Pons (tissue), 1 donor: Measurements from ENCODE around the gene PLCD3.

Source experiments
- DNase-seq: peaks from one replicate; pipeline ENCODE4 v3.0.0-alpha.2; 2016; ENCODE audit warnings: low spot score

The PLCD3 gene

GRCh38 chr17:45149669-45150664 lies 17.7 kb upstream of the PLCD3 start:
- peak; percentile 66 for DNase-seq

- peak; percentile 87 for DNase-seq
Measured at GRCh38 chr17:45149037-45149668, 16.8 kb upstream of the PLCD3 start.

DNA sequence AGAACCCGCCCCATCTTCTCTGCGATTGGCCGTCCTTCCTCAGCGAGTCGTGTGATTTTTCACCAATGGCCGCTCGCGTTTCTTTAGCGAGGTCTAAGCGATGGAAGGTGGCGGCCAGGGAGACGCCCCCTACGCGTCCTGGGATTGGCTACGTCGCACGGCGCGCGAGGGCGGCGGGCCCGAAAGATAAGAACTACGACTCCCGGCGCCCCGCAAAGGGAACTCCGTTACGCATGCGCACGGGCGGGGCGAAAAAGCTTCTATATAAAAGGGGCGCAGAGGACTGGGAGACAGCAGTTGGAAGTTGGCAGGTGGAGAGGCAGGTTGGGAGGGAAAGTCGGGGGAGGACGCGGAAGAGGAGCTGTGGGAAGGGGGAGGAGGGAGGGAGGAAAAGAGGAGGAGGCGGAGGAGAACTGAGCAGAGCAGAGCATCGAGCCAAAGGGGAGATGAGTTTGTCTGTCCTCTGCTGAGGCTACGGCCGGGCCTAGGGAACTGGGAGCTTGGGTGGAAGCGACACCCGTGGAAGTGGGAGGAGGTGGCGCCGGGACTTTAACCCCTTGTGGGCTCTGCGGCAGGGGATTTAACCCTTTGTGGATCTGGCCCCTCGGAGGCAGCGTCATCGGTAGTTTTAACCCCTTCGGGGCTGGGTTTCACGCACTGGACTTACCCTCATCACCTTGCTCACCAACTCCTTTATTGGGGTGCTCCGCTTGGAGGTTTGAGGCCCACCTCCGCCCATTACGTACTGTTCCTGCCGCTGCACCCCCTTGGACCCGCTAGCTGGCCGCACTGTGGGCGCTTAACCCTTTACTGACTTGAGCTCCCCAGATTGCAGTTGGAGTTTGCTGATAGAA lies 16.1 kb upstream of the PLCD3 start, which contains the start of gene HEXIM1:
TSS of gene HEXIM1 (plus strand) at position 293 of the 854 bp plus-strand sequence. CDS start 716 bp downstream, outside the sequence.
- DNase-seq = peak; percentile 100

DNA sequence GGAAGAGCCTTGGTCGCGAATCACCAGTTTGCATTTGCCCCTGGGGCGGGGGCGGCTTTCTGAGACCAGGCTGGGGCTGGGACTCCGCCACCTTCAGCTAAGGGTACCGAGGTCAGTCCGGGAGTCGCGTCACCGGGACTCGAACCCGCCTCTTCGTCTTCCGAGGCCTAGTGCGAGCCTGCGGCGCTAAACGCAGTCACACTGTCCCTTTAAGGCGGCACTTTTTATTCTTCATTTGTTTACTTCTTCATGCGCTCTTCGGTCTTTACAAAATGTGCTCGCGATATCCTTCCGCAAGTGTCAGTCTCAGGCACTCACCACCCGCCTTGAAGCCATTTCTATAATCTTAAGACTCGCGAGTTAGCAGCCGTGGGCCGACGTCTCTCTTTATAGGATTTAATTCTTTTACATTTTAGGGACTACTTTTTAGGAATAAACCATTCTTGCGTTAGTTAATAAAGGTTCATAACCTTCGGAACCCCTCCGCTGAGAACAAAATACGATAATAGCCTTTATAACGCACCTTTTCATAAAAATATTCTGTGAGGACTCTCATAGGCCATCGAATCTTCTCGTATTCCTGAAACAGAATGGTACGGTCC lies 15.4 kb upstream of the PLCD3 start:
- DNase-seq = peak; percentile 93

DNA sequence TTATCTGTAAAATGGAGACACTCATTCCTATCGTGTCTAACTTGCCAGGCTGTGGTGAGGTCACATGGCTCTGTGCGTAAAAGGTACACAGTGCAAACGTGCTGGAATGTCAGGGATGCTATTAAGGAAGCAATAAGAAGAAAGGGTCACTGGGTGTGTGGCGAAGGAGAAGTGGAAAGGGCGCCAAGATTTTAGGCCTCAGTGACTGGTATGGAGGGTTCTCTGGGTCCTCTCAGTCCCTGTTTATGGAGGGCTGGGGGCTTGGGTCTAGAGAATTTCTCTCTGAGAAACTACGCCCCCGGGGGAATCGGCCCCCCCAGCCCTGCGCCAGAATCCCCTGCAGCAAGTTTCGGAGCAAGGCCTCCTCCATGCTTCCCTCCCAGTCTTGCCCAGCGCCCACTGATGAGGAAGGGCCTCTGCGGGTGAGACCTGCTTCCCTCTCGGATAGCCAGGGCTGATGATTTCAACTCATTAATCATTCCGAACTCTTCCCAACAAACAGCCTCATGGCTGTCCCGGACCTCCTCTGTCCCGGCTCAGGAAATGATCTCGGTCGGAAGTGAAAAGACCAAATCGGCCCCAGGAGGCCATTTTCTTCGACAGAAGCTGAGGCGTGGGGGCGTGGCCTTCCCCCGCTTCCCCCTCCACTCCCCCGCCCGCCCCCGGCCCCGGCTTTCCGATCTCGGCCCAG lies 14.7 kb upstream of the PLCD3 start:
- peak; percentile 68 for DNase-seq

- no peak for DNase-seq
Measured at GRCh38 chr17:45146592-45146889, 14.2 kb upstream of the PLCD3 start.

GRCh38 chr17:45146166-45146565 lies 13.9 kb upstream of the PLCD3 start:
- DNase-seq = no peak

DNA sequence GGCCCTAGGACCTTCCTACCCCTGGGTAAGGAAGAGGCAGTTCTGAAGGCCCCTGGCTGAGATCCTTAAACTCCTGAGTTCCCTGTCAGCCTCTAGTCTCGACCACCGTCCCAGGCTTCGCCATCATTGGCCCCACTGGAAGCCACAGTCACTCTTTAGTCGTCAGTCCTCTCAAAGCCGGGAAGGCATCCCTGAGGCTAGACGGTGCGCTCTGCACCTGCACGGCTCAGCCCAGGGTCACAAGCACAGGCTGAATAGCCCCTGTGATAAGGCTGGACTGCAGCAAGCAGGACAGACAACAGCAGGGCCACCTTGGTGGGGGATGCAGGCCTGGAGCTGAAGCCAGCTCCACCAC lies 12.7 kb upstream of the PLCD3 start:
- no peak for DNase-seq

- DNase-seq = no peak
Measured at GRCh38 chr17:45144199-45145034, 12.1 kb upstream of the PLCD3 start.

GRCh38 chr17:45143767-45144198 lies 11.5 kb upstream of the PLCD3 start:
- DNase-seq = peak; percentile 51

DNA sequence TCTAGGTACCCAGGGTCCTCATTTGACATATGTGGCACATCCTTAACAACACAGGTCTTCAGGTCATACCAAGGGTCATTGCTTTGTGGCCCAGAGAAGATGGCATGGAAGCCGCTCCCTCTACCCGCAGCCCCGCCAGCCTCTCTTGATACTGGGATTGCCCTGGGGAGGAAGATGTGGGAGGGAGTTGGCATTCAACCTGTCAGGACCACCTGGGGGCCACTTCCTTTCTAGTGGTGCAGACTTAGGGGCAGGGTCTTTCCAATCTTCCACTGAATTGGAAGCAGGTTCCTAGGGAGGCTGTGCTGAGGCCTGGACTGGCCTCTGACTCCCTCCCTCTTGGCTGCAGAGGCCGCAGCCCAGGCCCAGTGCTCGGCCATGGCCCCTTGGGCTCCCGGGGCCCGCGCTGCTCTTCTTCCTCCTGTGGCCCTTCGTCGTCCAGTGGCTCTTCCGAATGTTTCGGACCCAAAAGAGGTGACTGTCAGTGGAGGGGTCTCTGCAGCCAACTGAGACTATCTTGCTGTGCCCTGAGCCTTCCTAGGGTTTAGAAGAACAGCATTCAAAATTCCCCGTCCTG lies 10.9 kb upstream of the PLCD3 start:
- no peak for DNase-seq

- no peak for DNase-seq
Measured at GRCh38 chr17:45139533-45139920, 7.2 kb upstream of the PLCD3 start.

DNA sequence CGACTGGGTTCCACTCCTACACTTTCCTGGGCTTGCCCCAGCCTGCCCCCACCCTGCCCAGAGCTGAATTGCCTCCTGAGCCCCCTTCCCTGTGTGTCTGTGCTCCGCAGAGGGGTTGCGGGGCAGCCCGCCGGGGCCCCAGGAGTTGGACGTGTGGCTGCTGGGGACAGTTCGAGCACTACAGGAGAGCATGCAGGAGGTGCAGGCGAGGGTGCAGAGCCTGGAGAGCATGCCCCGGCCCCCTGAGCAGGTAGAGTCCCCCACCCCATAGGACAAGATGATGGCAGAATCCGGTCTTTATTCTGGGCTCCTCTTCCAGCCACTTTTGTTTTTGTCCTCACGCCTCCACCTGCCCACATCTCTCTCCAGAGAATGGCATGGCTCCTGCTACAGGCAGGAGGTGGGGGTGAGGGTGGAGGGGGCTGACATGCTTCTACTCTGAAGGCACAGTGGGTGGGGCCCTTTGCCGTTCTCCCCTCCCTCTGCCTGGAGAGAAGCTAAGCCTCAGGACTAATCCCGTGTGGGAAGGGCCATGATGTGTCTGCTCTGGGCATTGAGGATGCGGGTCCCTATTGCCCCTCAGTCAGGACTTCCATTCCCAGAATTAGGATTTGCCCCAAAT lies 6.7 kb upstream of the PLCD3 start:
- DNase-seq = no peak

- DNase-seq = no peak
Measured at GRCh38 chr17:45137561-45138305, 5.4 kb upstream of the PLCD3 start.

DNA sequence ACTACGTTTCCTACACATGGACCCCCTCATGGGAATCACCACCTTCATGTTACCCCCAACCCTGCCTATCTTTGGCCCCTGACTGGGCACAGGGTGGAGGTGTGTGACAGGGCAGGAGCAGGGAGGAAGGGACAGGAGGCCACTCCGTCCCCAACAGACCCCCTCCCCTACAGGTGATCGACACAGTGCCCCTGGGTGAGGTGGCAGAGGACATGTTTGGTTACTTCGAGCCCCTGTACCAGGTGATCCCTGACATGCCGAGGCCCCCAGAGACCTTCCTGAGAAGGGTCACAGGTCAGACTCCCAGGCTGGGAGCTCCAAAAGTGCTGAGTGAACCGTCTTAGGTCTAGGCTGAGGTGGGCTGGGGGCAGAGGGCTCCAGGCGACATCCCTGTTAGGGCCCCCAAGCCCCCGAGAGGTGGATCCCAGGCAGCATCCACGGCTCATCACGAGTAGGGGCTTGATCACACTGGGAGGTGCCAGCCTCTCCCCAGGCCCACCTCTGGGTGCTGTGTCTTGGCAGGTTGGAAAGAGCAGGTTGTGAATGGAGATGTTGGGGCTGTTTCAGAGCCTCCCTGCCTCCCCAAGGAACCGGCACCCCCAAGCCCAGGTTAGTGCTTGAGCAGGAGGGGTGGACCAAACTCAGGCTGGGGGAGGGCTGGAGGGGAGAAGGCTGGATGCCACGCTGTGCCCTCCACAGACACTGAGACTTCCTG lies 4.7 kb upstream of the PLCD3 start:
- DNase-seq = no peak

GRCh38 chr17:45135978-45136791 lies 3.9 kb upstream of the PLCD3 start:
- no peak for DNase-seq
